Measurements from ENCODE around the gene FARP1.

GRCh38 chr13:98435376-98435775 lies 292.5 kb downstream of the FARP1 start:
- TF ChIP-seq GTF2F1 (IDR thresholded peaks at IDR 0.05; ENCODE audit: low read length): no peak
- no peak for TF ChIP-seq GLI4 (CRISPR knock-in tag; IDR thresholded peaks at IDR 0.05; ENCODE audit: borderline replicate concordance)
- TF ChIP-seq ZNF274 (CRISPR knock-in tag; IDR thresholded peaks at IDR 0.05): no peak
- no peak for TF ChIP-seq ATF1 (CRISPR knock-in tag; IDR thresholded peaks at IDR 0.05)
- TF ChIP-seq CTCF (CRISPR knock-in tag; IDR thresholded peaks at IDR 0.05): no peak
- no peak for TF ChIP-seq SMARCE1 (IDR thresholded peaks at IDR 0.05; ENCODE audit: borderline replicate concordance)
- no peak for TF ChIP-seq PAWR (CRISPR knock-in tag; IDR thresholded peaks at IDR 0.05; ENCODE audit: borderline replicate concordance)
- no peak for TF ChIP-seq SAFB2 (CRISPR knock-in tag; IDR thresholded peaks at IDR 0.05; ENCODE audit: borderline replicate concordance, low read depth)
- TF ChIP-seq ZBTB7A (CRISPR knock-in tag; IDR thresholded peaks at IDR 0.05): no peak
- TF ChIP-seq NFYB (CRISPR knock-in tag; IDR thresholded peaks at IDR 0.05): no peak

Measured in HepG2 (cell line).